RWPE1 (cell line): Measurements from ENCODE around the gene POU2F2.

Experiments used
- CTCF ChIA-PET: fragments of 350-600 bp; sonication (Branson Sonifier 250); formaldehyde crosslinking; extraction: SDS; loops from one replicate; lab custom pipeline; 2021; lab: Yijun Ruan, JAX
- POLR2A ChIA-PET: fragments of 400-600 bp; formaldehyde crosslinking; extraction: SDS; loops from one replicate; lab custom pipeline; 2020; ENCODE audit warnings: antibody characterized with exemption; ENCODE audit not compliant: low non-redundant PET; lab: Yijun Ruan, JAX
- DNase-seq: peaks from one replicate; pipeline ENCODE4 v3.0.0; 2012; ENCODE audit warnings: low spot score
- H3K27ac ChIP-seq: fragments of 450-650 bp; 2 replicates; pipeline ENCODE4 v1.5.1; 2017
- CTCF ChIP-seq: fragments of 450-650 bp; conservative IDR thresholded peaks from 2 replicates; pipeline ENCODE4 v1.5.1; 2017; ENCODE audit warnings: low read depth, mild to moderate bottlenecking

The POU2F2 gene

DNA sequence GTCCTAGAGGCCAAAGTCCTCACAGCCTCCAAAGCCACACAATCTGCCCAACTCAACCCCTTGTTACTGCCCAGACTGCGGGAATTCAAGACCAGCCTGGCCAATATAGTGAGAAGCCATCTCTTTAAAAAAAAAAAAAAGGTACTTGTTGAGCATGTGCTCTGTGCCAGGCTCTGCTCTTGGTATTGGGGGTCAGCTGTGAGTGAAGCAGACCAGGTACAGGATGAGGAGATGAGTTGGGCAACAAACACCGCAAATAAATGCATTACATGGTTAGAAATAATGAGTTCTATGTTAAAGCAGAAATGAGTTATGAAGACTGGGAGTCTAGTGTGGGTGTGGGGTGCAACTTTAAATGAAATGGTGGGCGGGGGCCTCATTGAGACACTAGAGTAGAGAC is 72.1 kb downstream of the POU2F2 start:
- TF ChIP-seq CTCF, result no peak
- no peak overlapping the region for H3K27ac ChIP-seq
- ChIA-PET CTCF (interaction anchor here (0.6 to 1.5 kb wide), 2 partner anchors 25 to 103 kb away, joined by 3 to 4 read pairs; no protein-coding TSS in a partner anchor), POLR2A (interaction anchor here (0.6 kb wide), 1 partner anchor 22 kb away, joined by 3 read pairs; no protein-coding TSS in a partner anchor)
- DNase-seq, result no peak

DNA sequence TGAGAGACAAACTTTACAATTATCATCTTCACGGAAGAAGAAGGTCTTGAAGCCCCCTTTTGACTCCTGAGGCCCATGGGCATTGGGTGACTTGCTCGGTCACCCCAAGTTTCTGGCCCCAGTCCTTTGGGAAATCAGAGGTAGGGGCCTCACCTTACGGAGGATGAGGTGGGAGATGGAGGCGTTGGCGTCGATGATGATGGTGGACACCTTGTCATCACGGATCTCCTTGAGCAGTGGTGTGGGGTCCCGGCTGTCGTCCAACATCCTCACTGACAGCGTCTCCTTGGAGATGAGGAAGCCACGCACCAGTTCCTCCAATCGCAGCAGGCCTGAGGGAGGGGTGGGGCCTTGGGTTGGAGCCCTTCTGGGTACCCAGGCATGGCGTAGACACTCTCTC is 73.0 kb downstream of the POU2F2 start:
- no peak for DNase-seq
- POLR2A ChIA-PET, result no interaction called here
- H3K27ac ChIP-seq, result no peak overlapping the region
- no peak for TF ChIP-seq CTCF
- CTCF ChIA-PET, result interaction anchor here (1.5 kb wide), 1 partner anchor 24 kb away, joined by 4 read pairs; no protein-coding TSS in a partner anchor

- no peak for DNase-seq
- TF ChIP-seq CTCF, result no peak
- no peak overlapping the region for H3K27ac ChIP-seq
- POLR2A ChIA-PET, result no interaction called here
- CTCF ChIA-PET, result no interaction called here
Observed at GRCh38 chr19:42057846-42058245, 74.4 kb downstream of the POU2F2 start.

- DNase-seq, result no peak
- H3K27ac ChIP-seq, result no peak overlapping the region
- no peak for TF ChIP-seq CTCF
- POLR2A ChIA-PET, result no interaction called here
- CTCF ChIA-PET, result no interaction called here
Observed at GRCh38 chr19:42054205-42054604, 78.0 kb downstream of the POU2F2 start.

DNA sequence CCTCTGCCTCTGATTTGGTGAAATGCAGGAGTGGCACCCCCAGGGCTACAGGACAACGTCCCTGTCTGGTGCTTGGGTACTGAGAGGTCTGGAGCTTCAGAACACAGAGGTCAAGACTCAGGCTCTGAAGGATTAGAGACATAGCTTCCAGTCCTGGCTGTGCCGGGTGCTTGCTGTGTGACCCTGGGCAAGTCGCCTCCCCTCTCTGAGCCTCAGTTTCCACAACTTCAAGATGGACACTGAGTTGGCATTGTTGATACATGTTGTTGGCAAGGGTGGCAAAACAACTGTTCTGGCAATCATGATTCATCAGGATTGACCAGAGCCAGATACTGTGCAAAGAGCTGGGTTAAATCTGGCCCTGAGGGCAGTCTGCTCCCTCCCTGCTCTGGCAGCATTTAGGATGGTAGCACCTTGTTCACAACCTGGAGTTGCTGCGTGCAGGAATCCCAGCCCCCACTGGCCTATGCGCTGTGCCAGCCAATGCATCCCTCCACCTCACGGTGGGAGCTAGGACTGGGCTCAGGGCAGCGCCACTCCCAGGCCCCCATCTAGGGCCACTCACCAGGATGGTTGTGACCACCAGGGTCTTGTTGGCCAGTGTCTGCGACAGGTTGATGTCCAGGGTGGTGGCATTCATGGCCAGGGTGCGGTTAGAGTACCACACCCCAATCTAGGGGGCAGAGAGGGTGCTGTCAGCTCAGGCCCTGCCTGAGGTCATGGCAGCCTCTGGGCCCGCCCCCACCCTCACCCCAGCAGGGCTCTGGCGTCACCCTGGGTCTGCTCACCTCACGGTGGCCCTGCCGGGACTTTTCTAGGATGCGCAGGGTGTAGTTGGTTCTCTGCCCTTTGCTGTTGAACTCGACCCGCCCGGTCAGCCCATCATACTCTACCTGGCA is 79.0 kb downstream of the POU2F2 start:
- peak; percentile 33 for DNase-seq
- ChIA-PET POLR2A (no interaction called here), CTCF (no interaction called here)

More for the DNA sequence above, 79.0 kb downstream of the POU2F2 start:
- no peak for TF ChIP-seq CTCF
- H3K27ac ChIP-seq, result peak overlapping the region; percentile 74
